Measurements from ENCODE around the gene MYO1G.
"Not testable (repeated sequence)": the region's sequence is repeated elsewhere in the genome, so short reads cannot be mapped to it uniquely, and the experiment has no call there.

Gene MYO1G

GRCh38 chr7:44965441-44965903 is 13.3 kb downstream of the MYO1G start:
- no peak for DNase-seq

DNA sequence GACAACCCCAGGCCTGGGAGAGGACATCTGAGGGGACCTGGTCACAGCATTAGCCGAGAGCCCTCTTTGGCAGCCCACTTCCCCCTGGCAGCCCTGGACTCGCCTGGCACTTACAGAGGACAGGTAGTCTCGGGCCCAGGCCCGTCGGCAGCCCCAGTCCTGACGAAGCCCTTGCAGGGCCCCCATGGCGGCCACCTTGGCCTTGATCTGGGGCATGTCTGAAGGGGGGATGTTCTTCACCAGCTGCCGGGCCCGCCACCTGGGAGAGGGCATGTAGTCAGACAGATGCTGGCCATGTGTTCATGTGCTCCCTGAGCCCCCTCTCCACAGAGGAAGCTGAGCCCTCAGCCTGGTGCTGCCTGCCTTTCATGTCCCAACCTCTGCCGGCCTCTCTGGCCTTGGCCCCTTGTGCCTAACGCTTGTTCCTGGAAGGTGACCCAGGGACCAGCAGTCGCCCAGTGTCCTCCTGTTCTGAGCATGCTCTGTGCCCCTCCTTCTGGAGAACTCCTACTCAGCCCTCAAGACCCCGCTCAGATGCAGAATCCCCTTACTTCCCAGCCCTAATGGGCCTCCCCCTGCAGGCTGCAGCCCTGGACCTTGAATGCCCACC is 13.9 kb downstream of the MYO1G start:
- no peak for DNase-seq

DNA sequence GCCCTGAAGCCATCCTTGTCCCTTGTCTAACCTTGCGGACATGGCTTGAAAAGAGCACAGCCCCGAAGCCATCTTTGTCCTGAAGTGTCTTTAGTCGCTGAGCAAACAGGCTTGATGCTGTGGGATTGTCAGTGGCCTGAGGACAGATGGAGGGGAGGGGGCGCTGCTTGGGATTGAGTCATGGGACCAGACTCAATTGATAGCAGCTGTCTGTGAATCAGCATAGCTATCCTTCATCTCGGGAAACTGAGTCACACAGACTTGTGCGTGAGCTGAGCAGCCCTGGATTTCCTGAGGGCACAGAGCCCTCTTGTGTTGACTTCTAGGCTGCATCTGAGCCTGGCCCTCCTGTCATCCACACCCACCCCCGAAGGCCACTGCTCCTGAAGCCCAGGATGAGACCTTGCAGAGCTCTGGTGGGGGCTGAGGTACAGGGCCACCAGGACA is 14.4 kb downstream of the MYO1G start:
- DNase-seq = no peak

GRCh38 chr7:44963364-44964290 is 15.2 kb downstream of the MYO1G start:
- DNase-seq = no peak

GRCh38 chr7:44962483-44963251 is 16.1 kb downstream of the MYO1G start:
- no peak for DNase-seq

GRCh38 chr7:44961844-44962482 is 16.9 kb downstream of the MYO1G start:
- no peak for DNase-seq

DNA sequence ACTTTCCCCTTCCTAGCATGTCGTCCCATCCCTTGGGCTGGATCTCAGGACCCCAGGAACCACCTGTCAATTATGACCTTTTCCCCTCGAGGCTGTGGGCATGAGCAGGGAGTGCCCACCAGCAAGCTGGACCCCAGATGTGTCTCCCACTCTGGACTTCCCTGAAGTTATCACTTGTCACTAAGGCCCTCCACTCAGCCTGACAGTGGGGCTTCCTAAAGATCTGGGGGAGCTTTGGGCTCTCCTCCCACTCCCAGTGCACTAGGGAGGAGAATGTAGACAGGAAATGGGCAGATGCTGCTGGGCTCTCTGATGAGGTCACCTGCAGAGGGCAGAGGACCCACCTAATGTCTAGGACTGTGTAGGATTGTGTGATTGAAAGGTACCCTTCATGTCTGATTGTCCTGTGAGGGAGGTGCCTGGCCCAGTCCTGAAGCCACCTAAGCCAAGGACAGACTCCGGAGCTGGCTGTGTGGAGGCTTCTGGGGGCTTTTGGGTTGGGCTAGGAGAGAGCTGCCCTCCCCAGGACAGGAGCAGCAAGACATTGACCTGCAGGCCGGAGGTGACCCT is 18.7 kb downstream of the MYO1G start:
- DNase-seq = no peak

DNA sequence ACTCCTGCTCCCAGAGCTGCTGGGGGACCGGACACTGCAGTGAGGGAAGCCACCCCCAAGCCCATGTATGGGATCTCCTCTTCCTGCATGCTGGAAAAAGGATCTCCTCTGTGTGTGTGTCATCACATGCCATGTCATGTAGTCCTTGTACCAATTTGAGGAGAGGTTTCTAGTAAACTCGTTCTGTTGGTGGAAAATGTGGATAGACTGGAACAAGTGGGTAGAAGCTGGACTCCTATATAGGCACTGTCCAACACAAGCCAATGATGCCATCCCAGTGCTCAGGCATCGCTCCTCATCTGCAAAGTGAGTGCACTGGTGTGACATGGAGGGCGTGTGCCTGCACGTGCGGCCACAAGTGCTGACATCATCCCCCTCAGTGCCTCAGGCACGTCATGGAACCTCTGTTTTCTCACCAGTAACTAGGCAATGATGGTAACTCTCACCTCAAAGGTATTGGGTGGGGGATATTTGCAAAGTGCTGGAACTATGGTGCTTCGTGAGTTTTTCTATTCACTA is 19.3 kb downstream of the MYO1G start:
- DNase-seq = no peak

DNA sequence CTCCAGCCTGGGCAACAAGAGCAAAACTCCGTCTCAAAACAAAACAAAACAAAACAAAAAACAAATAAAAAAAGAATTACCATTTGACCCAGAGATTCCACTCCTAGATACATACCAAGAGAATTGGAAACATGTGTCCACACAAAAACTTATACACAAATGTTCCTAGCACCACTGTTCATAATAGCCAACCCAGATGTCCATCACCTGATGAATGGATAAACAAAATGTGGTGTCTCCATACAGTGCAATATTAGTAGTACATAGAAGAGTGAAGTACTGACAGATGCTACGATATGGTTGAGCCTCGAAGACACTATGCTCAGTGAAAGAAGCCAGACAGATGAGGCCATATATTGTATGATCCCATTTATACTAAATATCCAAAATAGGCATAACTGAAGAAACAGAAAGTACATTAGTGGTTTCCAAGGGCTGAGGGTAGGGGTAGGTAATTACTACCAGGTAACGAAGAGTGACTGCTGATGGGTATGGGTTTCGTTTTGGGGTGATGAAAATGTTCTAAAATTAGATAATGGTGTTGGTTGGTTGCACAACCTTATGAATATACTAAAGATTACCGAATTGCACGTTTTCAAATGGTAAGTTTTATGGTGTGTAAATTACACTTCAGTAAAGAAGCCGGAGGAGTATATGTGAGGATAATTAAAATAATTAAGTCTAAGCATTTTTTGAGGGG is 20.0 kb downstream of the MYO1G start:
- DNase-seq = no peak

- no peak for DNase-seq
These were observed 22.6 kb downstream of the MYO1G start for GRCh38 chr7:44956157-44956766.

DNA sequence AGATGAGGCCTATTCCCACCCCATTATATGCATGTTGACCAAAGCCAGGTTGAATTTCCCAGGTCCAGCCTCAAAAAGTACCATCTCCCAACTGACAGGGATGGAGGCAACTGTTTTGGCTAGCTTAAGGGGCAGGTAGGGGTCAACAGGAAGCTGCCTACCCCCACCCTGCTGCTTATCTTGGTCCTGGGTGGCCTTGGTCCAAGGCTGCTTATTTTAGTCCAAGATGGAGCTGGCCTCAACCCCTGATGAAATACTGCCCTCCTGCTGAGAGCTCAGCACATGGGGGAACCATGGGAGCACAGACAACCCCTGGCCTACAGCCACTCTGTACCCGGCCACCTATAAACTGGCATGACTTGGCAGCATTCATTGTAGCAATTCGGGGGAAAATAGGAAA is 23.1 kb downstream of the MYO1G start:
- DNase-seq = no peak

GRCh38 chr7:44953156-44953555 is 25.7 kb downstream of the MYO1G start:
- no peak for DNase-seq

DNA sequence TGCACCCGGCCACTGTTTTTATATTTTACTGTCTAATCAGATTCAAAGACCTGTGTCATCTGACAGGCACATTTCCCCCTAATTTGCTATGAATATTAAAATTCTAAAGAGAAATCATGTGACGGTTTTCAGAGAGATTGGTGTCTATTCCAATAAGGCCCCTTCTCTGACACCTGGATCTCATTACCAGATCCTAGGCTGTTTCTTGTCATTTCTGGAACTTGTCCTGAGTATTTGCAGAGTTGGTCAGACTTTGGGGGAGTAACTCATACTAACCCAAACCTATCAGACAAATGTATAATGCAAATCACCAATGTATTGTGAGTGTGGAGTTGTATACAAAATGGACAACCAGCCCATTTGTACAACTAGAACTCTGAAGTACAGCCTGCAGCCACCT is 29.5 kb downstream of the MYO1G start:
- DNase-seq = no peak

DNA sequence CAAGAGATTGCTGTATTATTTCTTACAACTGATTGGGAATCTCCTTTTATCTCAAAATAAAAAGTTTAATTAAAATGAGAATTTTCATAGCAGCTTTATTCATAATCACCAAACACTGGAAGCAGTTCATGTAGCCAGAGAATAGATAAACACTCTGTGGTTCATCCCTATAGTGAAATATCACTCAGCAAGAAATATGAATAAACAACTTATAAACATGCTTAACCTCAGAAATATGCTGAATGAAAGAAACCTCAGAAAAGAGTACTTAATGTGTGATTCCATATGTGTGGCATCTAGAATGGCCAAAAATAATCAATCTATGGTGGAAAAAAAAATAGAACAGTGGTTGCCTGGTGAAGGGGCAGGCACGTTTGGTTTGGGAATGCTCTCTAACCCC is 33.3 kb downstream of the MYO1G start:
- DNase-seq = no peak

DNA sequence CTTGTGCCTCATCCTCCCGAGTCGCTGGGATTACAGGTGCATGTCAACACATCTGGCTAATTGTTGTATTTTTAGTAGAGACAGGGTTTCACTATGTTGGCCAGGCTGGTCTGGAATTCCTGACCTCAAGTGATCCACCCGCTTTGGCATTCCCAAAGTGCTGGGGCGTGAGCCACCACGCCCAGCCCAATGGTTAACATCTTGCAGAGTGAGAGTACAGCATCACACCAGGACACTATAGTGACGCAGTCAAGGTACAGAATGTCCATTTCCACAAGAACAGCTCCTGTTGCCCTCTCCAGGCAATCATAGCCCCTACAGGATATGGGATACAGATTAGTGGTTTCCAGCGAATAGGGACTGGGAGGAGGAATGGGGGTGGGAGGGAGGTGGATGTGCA is 34.0 kb downstream of the MYO1G start:
- no peak for DNase-seq

GRCh38 chr7:44943631-44944030 is 35.2 kb downstream of the MYO1G start:
- DNase-seq = no peak

DNA sequence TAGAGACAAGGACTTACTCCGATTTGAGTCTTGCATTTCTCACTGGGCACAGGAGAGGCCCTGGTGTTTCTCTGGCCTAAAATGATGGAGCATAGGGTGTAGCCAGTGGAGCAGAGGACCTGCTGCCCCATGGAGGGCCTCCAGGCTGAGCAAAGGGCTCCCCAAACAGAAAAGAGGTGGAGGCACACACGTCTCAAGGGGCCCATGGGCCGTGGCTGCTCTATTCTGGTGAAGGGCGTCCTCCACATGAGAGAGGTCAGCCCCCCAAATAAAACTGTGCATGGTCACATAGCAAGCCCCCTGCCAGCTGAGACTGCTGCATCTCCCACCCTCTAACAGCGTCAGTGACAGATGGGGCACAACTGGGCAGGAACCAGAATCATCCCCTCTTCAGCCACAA is 41.4 kb downstream of the MYO1G start:
- DNase-seq = no peak

GRCh38 chr7:44936322-44936721 is 42.5 kb downstream of the MYO1G start:
- DNase-seq = no peak

DNA sequence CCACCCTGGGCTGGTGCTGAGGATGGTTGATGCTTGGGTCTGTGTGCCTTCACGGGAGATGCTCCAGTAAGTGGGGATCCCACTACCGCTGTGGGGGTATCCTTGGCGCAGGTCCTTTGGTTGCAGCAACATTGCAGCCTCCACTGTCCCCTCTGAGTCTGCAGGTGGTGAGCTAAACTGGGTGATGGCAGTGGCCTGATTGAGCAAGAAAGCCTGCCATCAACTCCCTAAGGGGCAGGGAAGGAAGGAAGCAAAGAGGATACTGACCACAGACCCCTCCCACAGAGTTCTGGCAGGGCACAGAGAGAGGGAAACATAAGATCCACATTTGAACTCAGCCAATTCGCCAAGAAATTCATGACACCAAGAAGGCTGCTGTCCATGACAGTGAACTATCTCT is 43.2 kb downstream of the MYO1G start:
- peak; percentile 53 for DNase-seq

DNA sequence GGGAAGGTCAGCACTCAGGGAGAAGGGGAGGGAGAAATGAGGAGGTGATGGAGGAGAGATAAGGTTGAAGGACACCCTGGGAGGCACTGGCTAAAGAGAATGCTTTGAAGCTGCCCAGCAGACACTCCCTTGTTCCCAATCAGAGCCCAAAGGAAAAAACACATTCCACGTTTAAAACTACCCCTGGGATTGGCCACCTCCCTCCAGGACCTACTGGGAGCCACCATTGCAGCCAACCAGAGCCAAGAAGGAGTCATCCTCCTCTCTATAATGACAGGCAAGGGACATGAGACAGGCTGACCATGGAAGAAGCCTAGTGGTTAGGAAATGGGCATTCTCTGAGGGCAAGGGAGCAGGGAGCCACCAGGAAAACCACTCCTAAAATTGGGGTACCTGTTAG is 43.8 kb downstream of the MYO1G start:
- DNase-seq = no peak

DNA sequence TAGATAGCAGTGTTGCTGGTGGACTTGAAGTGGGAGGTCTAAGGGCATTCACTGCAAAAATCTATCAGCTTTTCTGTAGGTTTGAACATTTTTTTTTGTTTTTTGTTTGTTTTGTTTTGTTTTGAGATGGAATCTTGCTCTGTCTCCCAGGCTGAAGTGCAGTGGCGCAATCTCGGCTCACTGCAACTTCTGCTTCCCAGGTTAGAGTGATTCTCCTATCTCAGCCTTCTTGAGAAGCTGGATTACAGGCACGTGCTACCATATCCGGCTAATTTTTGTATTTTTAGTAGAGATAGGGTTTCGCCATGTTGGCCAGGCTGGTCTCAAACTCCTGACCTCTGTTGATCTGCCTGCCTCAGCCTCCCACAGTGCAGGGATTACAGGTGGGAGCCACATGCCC is 44.3 kb downstream of the MYO1G start:
- DNase-seq = not testable (repeated sequence)

All from GF-D8 (cell line).